Dedifferentiated amniotic fluid mesenchymal stem cell (primary cell): ENCODE data around the gene GAK.
"Not testable (repeated sequence)": the region's sequence is repeated elsewhere in the genome, so short reads cannot be mapped to it uniquely, and the experiment has no call there.

Experiments used
- DNase-seq: peaks from one replicate; pipeline ENCODE4 v3.0.0-alpha.2; 2016; ENCODE audit errors: extremely low spot score

The GAK gene

DNA sequence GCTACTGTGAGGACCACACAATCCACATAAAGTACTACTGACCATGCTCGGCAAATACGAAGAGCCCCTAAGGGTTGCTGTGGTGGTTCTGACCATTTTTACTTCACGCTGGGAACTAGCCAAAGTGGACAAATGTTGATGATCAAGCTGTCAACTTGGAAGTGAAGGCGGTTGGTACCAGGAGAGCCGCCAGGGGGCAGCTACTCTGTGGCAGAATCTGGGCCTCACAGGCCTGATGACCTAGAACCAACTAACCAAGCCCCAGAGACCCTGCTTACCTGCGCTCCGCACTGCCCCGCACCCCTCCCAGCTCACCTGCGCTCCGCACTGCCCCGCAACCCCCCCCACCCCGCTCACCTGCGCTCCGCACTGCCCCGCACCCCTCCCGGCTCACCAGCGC lies 5.6 kb downstream of the GAK start:
- DNase-seq, result no peak

DNA sequence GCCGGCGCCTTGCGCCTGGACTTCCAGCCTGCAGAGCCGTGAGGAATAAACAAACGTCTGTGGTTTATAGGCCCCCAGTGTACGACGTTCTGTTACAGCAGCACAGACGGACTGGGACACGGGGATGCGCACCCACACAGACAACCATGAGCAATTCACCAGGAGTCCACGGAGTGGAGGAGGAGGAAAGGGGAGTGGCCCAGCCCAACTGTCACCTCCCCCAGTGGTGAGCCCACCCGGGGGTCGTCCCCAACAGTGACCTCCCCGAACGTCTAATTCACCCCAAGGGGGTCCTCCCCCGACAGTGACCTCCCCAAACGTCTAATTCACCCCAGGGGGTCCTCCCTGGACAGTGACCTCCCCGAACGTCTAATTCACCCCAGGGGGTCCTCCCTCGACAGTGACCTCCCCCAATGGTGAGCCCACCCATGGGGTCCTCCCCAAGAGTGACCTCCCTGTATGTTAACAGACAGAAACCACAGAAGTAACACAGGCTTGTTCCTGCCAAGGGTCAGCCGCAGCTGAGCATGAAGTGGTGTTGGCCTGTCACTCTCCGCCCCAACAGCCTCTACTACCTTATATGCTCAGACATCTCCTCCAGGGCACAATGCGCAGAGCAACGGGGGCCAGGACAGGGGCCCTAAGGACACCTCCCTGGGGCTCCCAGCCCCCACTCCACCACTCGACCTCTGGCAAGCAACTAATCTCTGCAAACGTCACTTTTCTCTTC lies 6.2 kb downstream of the GAK start:
- no peak for DNase-seq

DNA sequence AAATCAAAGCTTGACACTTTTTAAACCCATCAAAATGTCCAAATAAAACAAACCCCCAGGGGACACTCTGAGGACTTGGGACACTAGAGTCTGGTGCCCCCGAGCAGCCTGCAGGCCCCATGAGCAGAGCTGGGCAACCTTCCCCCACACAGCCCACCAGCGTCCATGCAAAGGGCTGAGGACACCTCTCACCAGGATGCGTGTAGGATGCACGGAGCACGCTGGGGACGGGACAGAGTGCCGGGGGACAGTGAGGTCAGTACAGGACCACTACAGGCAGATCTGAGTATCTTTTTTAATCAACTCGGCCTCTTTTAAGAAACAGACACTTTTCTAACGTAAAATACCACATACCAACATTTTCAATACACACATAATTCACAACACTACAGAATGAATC lies 6.9 kb downstream of the GAK start:
- DNase-seq, result no peak

DNA sequence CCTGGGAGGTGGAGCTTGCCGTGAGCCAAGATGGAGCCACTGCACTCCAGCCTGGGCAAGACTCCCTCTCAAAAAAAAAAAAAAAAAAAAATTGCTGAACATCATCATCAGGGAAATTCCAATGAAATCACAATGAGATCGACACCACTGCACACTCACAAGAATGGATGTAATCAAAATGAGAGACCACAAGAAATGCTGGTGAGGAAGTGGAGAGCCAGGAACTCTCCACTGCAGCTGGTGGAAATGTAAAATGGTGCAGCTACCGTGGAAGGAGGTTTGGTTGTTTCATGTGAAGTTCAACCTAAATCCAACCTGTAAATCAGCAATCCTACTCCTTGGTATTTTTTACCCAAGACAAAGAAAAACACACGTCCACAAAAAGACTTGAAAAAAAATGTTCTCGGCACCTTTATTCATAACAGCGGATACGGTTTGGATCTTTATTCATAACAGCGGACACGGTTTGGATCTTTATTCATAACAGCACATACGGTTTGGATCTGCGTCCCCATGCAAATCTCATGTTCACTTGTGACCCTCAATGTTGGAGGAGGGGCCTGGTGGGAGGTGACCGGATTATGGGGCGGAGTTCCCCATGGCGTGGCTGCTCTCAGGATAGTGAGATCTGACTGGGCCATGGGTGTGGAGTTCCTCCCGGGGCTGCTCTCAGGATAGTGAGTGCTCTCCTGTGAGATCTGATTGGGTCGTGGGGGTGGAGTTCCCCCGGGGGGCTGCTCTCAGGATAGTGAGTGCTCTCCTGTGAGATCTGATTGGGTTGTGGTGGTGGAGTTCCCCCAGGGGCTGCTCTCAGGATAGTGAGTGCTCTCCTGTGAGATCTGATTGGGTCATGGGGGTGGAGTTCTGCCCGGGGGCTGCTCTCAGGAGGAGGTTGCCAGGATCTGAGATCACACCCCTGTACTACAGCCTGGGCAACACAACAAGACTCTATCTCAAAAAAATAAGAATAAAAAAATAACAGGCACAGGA lies 7.7 kb downstream of the GAK start:
- no peak for DNase-seq

DNA sequence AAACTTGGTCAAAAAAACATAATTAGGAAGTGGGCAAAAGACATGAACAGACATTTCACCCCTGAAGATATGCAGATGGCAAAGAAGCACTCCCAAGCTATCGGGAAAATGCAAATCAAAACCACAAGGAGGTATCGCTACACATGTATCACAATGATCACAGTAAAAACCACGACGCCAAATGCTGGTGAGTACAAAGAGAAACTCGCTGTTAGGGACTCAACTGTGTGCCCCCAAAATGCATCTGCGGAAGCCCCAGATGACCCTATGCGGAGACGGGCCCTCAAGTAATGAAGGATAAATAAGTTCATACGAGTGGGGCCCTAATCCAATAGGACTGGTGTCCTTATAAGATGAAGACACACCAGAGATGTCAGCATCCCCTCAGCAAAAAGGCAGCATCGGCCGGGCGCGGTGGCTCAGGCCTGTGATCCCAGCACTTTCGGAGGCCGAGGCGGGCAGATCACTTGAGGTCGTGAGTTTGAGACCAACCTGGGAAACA lies 10.2 kb downstream of the GAK start:
- no peak for DNase-seq

DNA sequence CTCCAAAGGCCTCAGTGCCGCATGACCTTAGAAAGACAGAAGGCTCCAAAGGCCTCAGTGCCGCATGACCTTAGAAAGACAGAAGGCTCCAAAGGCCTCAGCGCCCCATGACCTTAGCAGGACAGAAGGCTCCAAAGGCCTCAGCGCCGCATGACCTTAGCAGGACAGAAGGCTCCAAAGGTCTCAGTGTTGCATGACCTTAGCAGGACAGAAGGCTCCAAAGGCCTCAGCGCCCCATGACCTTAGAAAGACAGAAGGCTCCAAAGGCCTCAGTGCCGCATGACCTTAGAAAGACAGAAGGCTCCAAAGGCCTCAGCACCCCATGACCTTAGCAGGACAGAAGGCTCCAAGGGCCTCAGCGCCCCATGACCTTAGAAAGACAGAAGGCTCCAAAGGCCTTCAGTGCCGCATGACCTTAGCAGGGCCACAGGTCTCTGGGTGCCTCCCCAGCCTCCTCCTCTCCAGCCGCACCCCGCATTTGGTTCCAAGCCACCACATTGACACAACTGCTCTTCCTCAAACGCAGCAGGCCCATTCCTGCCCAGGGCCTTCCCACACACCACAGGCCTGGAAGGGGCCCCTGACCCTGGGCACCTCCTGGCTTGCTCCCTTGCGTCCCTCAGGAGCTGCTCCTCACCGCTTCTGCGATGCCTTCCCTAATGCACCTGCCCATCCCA lies 13.0 kb downstream of the GAK start:
- not testable (repeated sequence) for DNase-seq

DNA sequence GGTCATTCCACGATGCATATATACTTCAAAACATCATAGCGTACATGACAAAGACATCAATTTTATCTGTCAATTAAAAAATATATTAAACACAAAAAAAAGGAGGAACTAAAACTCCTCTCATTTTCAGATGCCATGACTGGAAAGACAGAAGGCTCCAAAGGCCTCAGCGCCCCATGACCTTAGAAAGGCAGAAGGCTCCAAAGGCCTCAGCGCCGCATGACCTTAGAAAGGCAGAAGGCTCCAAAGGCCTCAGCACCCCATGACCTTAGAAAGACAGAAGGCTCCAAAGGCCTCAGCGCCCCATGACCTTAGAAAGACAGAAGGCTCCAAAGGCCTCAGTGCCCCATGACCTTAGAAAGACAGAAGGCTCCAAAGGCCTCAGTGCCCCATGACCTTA lies 13.5 kb downstream of the GAK start:
- DNase-seq, result not testable (repeated sequence)

DNA sequence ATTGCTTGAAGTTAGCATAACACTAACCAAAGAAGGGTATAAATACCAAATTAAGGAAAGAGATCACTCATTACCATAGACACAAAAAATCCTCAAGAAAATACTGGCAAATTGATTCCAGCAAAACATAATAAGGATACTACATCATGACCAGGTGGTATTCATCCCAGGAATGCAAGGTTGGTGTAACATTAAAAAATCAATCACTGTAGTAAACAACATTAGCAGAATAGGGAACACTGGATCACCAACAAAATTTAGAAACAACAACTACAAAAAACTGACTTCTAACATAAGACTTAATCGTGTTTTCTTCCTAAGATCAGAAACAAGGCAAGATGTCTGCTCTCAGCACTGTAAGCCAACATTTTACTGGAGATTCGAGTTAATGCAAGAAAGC lies 14.1 kb downstream of the GAK start:
- no peak for DNase-seq

DNA sequence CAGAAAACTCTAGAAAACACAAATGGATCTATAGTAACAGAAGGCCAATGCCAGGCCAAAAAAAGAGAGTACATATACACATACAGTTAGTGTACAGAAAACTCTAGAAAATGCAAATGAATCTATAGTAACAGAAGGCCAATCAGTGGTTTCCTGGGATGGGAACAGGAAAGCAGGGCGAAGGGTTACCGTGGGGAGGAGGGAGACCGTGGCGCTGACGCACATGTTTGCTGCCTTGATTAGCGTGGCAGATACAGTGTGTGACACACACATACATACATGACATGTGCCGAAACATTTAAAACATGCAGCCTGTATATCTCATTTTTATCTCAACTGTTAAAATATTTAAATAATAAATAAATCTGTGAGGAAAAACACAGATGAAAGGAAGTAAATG lies 14.7 kb downstream of the GAK start:
- DNase-seq, result no peak

DNA sequence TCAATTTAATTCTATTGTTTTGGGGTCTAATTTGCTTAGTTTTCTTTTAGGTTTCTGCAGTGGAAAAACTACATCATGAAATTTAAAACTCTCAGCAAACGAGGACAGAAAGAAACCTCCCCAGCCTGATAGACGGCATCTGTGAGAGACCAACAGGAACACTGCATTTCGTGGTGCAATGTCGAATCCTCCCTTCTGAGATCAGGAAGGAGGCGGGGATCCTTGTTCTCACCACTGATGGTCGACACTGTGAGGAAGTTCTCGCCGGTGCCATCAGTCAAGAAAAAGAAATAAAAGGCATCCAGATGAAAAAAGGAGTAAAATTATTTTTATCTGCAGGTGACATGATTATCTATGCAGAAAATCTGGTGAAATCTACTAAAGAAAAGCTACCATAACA lies 16.5 kb downstream of the GAK start:
- DNase-seq, result no peak

DNA sequence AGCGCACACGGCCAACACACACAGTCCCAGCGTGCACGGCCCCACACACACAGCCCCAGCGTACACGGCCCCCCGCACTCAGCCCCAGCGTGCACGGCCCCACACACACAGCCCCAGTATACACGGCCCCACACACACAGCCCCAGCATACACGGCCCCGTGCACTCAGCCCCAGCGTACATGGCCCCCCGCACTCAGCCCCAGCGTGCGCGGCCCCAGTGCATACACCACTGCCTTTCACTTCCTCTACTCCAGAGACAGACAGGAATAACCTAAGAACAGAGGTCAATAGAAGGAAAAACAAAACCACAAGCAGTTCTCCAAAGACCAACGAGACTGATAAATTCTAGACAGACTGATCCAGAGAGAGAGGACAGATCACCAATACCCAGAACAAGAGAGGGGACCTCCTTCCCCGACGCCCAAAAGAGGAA lies 17.1 kb downstream of the GAK start:
- no peak for DNase-seq

DNA sequence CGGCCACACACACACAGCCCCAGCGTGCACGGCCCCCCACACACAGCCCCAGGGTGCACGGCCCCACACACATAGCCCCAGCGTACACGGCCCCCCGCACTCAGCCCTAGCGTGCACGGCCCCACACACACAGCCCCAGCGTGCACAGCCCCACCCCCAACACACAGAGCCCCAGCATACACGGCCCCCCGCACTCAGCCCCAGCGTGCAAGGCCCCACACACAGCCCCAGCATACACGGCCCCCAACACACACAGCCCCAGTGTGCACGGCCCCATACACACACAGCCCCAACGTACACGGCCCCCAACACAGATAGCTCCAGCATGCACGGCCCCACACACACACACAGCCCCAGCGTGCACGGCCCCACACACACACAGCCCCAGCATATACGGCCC lies 17.6 kb downstream of the GAK start:
- no peak for DNase-seq

DNA sequence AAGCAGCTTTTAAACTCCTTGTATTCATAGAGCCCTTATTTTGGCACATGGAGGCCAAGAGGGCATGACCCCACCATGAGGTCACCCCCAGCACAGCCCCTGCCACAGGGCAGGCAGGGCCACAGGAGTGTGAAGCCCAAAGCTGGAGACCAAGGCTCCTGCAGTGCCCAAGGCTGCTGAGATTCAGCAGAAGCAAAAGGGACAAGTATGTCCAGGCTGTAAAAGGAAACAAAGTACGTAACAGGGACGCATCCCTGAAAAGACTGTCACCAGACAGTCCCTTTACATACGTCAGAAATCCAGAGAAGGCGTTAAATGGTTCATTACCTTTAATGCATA lies 18.9 kb downstream of the GAK start:
- DNase-seq, result no peak

DNA sequence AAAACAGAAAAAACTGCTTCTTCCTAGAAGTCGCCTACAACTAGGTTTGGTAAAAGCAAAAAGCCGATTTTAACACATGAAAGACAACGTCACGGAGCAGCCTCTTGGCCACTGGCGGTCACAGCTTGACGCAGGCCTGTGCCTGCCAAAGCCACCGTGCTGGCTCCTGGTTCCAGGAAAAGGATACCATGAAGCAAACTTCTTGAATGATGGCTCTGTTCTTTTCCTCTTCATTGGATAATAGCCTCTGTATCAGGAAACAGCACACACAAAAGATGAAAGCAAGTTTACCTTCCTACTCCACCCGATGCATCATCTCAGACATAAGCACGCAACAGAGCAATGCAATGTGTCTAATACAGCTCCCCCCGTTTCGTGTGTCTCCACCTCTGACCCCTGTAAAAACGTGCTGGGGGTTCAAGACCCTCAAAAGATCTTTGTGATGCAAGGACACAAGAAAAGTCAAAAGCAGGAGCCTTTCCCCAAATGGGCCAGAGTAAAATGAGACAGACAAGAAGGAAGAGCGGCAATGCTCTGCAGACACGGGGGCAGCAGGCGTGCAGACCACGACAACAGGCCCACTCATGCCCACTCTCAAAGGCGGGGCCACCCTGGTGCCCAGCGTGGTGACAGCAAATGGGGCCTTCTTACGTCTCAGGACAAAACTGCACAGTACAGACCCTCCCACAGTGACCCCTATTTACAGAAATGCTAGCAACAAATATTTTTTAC lies 19.4 kb downstream of the GAK start:
- no peak for DNase-seq

DNA sequence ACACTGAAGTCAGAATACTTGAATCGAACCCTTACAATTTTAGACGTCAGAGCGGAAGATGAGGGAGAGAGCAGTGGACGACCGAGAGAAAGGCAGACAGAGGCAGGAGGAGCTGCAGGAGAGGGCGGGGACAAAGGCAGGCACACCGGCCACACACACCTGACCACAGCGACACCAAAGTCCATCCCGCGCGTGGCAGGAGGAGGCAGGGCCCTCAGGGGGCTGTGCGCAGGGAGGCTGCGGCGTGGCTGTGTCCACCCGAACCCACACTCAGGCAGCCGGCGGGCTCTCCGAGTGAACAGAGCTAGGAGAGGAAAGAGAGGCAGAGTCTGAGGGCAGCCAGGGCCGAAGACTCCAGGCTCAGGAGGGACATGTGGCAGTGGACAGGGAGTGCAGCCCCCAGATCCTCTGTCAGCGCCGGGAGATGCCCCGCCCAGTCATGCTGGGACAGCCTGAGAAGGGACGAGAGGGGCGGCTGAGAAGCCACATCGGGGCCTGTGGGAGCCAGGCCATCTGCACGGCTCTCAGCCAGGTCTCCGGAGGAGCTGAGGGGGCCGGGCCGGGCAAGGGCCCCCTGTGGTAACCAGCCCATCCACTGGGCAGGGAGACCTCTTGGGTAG lies 20.1 kb downstream of the GAK start:
- DNase-seq, result no peak

DNA sequence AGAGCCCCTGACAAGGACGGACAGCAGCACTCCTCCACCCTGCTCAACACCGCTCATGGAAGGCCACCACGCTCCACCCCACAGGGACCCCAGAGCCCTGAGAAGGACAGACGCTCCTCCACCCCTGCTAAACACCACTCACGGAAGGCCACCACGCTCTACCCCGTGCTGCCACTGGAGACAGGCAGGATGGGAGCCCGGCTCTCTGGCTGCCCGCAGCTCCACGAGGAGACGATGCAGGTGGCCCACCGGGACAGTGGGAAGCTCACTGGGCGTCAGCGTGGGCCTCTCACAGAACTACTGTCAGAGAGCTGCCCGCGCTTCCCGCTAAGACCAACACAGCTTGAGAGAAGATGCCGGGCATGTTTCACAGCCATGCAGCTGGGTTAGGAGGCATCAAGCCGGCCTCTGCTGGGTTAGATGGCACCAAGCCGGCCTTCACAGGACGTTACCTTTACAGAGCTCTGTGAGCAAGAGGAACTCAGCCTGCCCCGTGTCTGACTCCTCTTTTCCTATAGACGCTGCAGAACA lies 20.8 kb downstream of the GAK start:
- DNase-seq, result no peak

DNA sequence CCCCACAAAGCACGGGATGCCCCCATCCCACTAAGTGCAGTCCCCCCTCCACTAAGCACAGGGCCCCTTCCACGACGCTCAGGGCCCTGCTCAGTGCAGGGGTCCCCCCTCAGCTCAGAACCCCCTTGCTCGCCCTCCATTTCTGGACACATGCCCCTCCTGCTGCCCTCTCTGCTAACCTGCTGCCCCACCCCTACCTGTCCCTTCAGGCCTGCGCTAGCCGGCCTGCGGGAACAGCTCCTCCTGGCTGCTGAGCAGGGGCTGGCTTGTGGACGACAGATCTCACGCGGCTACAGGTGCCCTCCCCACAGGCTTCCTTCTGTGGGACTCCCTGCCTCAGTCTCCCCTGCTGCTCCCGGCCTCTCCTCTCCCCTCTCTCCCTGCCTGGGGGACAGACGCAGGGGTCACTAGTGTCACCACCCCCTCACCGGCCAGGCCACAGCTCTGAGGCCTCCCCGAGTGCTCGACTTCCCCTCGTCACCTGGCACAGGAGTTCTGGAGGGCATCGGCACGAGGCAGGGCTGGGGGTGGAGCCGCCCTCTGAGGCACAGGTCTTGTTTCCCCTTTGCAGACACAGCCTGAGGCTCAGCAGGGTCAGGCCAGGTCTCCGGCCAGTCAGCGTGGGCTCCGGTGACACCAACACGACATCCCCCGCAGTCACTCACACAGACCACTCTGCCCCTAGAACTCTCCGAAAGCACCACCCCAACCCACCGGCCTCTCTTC lies 21.6 kb downstream of the GAK start:
- DNase-seq, result no peak

DNA sequence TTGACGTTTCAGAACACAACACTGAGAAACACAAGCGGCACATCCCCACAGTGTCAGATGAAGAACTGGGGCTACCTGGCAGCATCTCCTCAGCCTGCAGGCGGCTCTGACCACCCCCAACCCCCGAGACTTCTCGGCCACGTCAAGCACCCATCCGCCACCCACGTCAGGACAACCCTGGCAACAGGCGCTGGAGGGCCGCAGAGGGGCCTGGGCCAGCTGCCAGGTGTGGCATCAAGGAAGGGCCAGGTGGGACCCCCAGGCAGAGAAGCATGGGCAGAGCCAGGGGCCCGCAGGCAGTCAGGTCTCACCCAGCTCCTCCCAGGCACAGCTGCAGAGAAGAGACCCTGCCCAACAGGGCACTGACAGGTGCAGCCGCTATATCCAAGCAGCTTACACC lies 22.3 kb downstream of the GAK start:
- no peak for DNase-seq

DNA sequence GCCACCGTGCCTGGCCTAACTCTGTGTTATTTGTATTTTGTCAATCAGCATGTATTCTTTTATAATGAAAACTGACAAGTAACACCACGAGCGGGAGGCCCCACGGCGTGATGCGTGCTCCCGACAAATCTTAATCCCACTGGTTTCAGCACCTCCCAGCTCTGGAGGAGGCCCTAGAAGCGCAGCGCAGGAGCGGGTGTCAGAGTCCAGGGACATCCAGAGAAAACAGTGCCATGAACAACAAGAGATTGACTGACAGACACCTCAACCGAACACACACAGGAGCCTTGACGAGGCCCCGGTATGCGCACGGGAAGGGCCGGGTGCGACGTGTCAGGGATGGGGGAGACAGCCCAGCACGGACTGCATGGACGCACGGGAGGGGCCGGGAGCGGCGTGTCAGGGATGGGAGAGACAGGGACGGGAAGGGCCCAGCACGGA lies 23.0 kb downstream of the GAK start:
- DNase-seq, result no peak
